HCT116 (cell line): ENCODE data around the gene LYRM1. TPM values are rescaled to one million over a fixed set of nuclear protein-coding genes. Genes with fewer than 3 reads are reported as not detected.

Source experiments
- ATAC-seq: fragments of 200-7000 bp; cut with Tn5 transposase; 2 replicates; pipeline ENCODE4 v1.9.1; 2020; ENCODE audit warnings: mild to moderate bottlenecking, moderate library complexity
- BruUV-seq: library from RNA; stranded (reverse); fragments of 400-500 nt; replicated peaks from 2 replicates; lab custom pipeline; 2021; lab: Mats Ljungman, UMichigan
- CTCF ChIA-PET: fragments of 300-600 bp; sonication (Branson Sonifier 250); formaldehyde crosslinking; loops from one replicate; lab custom pipeline; 2021; ENCODE audit warnings: antibody characterized with exemption; lab: Charles Lee
- POLR2A ChIA-PET: fragments of 300-600, 350-600 bp; sonication (Branson Sonifier 250); formaldehyde crosslinking; loops from one replicate; lab custom pipeline; 2021; ENCODE audit warnings: antibody characterized with exemption; lab: Charles Lee
- RAD21 ChIA-PET, 2 experiments: fragments of 300-600 bp; sonication (Branson Sonifier 250); formaldehyde crosslinking; loops; one replicate each; lab custom pipeline; 2023; ENCODE audit warnings: low total read pairs in 2 of 2; ENCODE audit not compliant: uncharacterized antibody in 2 of 2, unreplicated experiment in 2 of 2, low non-redundant PET in 1 of 2; lab: Charles Lee
- DNase-seq: peaks from one replicate; pipeline ENCODE4 v3.0.0-alpha.2; 2010; ENCODE audit warnings: low read depth, low spot score
- H2AFZ ChIP-seq: fragments of 200-600 bp; shearing (Covaris generic), sonication (generic); 2 replicates; pipeline ENCODE4 v1.6.1; 2017; ENCODE audit warnings: low read depth, mixed run types, mixed read lengths, antibody characterized with exemption, low read length; ENCODE audit not compliant: poor library complexity, severe bottlenecking
- H3K27ac ChIP-seq: 2 replicates; pipeline ENCODE4 v1.5.1; 2012; ENCODE audit warnings: low read depth, low read length
- H3K27me3 ChIP-seq: fragments of 200-600 bp; sonication (generic); 2 replicates; pipeline ENCODE4 v1.6.1; 2016; ENCODE audit warnings: mixed run types, low read length, mixed read lengths; ENCODE audit not compliant: insufficient read depth
- H3K36me3 ChIP-seq, 2 experiments: fragments of 200-500 bp in 1 of 2; fragments of 200-600 bp in 1 of 2; sonication (Bioruptor generic) in 1 of 2; sonication (generic) in 1 of 2; 2 replicates each; pipeline versions ENCODE4 v1.5.1 to v1.6.1; 2014 to 2016; ENCODE audit warnings: low read length in 2 of 2, inconsistent platforms in 1 of 2, mixed read lengths in 1 of 2, mixed run types in 1 of 2; ENCODE audit not compliant: insufficient read depth in 2 of 2, control insufficient read depth in 1 of 2
- H3K4me1 ChIP-seq, 2 experiments: fragments of 200-600 bp in 1 of 2; sonication (generic) in 1 of 2; 2 replicates each; pipeline versions ENCODE4 v1.5.1 to v1.6.1; 2012 to 2017; ENCODE audit warnings: low read length in 2 of 2, inconsistent platforms in 1 of 2, mild to moderate bottlenecking in 1 of 2, mixed read lengths in 1 of 2, mixed run types in 1 of 2, moderate library complexity in 1 of 2; ENCODE audit not compliant: insufficient read depth in 2 of 2, control insufficient read depth in 1 of 2
- H3K4me2 ChIP-seq: fragments of 200-600 bp; sonication (generic); 2 replicates; pipeline ENCODE4 v1.6.1; 2017; ENCODE audit warnings: mixed run types, low read length, mixed read lengths
- H3K4me3 ChIP-seq, 2 experiments: fragments of 200-600 bp in 1 of 2; sonication (generic) in 1 of 2; replicated peaks in 1 of 2; 2 replicates each; pipeline ENCODE4 v1.5.1; 2011 to 2016; ENCODE audit warnings: low read length in 2 of 2, control low read depth in 1 of 2, low read depth in 1 of 2, mild to moderate bottlenecking in 1 of 2, mixed read lengths in 1 of 2, mixed run types in 1 of 2
- H3K79me2 ChIP-seq: fragments of 200-600 bp; sonication (generic); 2 replicates; pipeline ENCODE4 v1.6.1; 2017; ENCODE audit warnings: mild to moderate bottlenecking, mixed run types, low read length, moderate library complexity, mixed read lengths; ENCODE audit not compliant: insufficient read depth
- H3K9ac ChIP-seq: fragments of 200-600 bp; sonication (generic); 2 replicates; pipeline ENCODE4 v1.6.1; 2016; ENCODE audit warnings: low read length, mixed read lengths
- H3K9me2 ChIP-seq: fragments of 200-600 bp; sonication (generic), shearing (Covaris generic); 2 replicates; pipeline ENCODE4 v1.6.1; 2017; ENCODE audit warnings: mixed run types, mild to moderate bottlenecking, moderate library complexity; ENCODE audit not compliant: insufficient read depth
- H3K9me3 ChIP-seq, 2 experiments: fragments of 200-500 bp in 1 of 2; fragments of 200-600 bp in 1 of 2; sonication (Bioruptor generic) in 1 of 2; sonication (generic) in 1 of 2; 2 replicates each; pipeline ENCODE4 v1.6.1; 2014 to 2017; ENCODE audit warnings: low read length in 2 of 2, mixed read lengths in 2 of 2, inconsistent platforms in 1 of 2, low read depth in 1 of 2, mild to moderate bottlenecking in 1 of 2, mixed run types in 1 of 2, moderate library complexity in 1 of 2; ENCODE audit not compliant: control insufficient read depth in 1 of 2, insufficient read depth in 1 of 2
- H4K20me1 ChIP-seq: fragments of 200-600 bp; sonication (generic), shearing (Covaris generic); 2 replicates; pipeline ENCODE4 v1.6.1; 2017; ENCODE audit warnings: mixed run types, mild to moderate bottlenecking, moderate library complexity; ENCODE audit not compliant: insufficient read depth
- CBX3 ChIP-seq: IDR thresholded peaks from 2 replicates; pipeline ENCODE4 v1.6.1; 2012; ENCODE audit warnings: low read depth
- CEBPB ChIP-seq: IDR thresholded peaks from 2 replicates; pipeline ENCODE4 v1.6.1; 2012; ENCODE audit warnings: low read depth
- FOSL1 ChIP-seq: IDR thresholded peaks from 2 replicates; pipeline ENCODE4 v1.6.1; 2012; ENCODE audit warnings: low read depth
- JUND ChIP-seq: IDR thresholded peaks from 2 replicates; pipeline ENCODE4 v1.6.1; 2012
- POLR2AphosphoS5 ChIP-seq: IDR thresholded peaks from 2 replicates; pipeline ENCODE4 v1.6.1; 2011; ENCODE audit warnings: mild to moderate bottlenecking, low read depth, low read length, moderate library complexity
- RAD21 ChIP-seq: IDR thresholded peaks from 2 replicates; pipeline ENCODE4 v1.6.1; 2012; ENCODE audit warnings: low read depth, mild to moderate bottlenecking
- REST ChIP-seq: IDR thresholded peaks from 2 replicates; pipeline ENCODE4 v1.6.1; 2012; ENCODE audit warnings: low read depth
- SIN3A ChIP-seq: IDR thresholded peaks from 2 replicates; pipeline ENCODE4 v1.6.1; 2012; ENCODE audit warnings: low read depth
- SP1 ChIP-seq: IDR thresholded peaks from 2 replicates; pipeline ENCODE4 v1.6.1; 2012; ENCODE audit warnings: low read depth
- SRF ChIP-seq: IDR thresholded peaks from 2 replicates; pipeline ENCODE4 v1.6.1; 2012; ENCODE audit warnings: low read depth
- intact Hi-C: fragments of 100-400 bp; cut with micrococcal nuclease; formaldehyde crosslinking; loops from 2 replicates; pipeline ENCODE4 v1.10.0; 2022
- total RNA-seq: library from RNA; stranded (reverse); gene quantifications from one replicate; pipeline ENCODE4 v1.2.1, GENCODE V29; 2021; ENCODE audit not compliant: unreplicated experiment
- TF ChIP-seq, protein P1 (sequence below): IDR thresholded peaks from 2 replicates; pipeline ENCODE4 v1.6.1; 2012

LYRM1 gene
- total RNA-seq, 1 experiment from 2014 or later = 26.7 TPM

GRCh38 chr16:20904507-20905081 lies 4.0 kb downstream of the LYRM1 start:
- ChIA-PET POLR2A (interaction anchor here (1.5 kb wide), 1 partner anchor 10 kb away, joined by 5 read pairs; no protein-coding TSS in a partner anchor), CTCF (no interaction called here), RAD21 (interaction anchor here (0.9 to 1.4 kb wide), 2 partner anchors 176 to 179 kb away, joined by 3 to 4 read pairs; no protein-coding TSS in a partner anchor)
- Histone ChIP-seq H3K9me2 (no peaks in the 10 kb centered on the region), H3K36me3 (no peaks in the 10 kb centered on the region), H3K4me3 (no peak overlapping the region), H3K9me3 (no peaks in the 10 kb centered on the region), H3K9ac (peak overlapping the region; percentile 34), H3K79me2 (peaks cover 23% of the 10 kb centered on the region), H3K4me2 (peak overlapping the region; percentile 63), H2AFZ (no peak overlapping the region), H3K27me3 (no peaks in the 10 kb centered on the region), H3K4me1 (peaks cover 56 to 74% of the 10 kb centered on the region in 2 experiments), H4K20me1 (no peaks in the 10 kb centered on the region), H3K27ac (peak overlapping the region; percentile 85)
- peak; percentile 25 for TF ChIP-seq RAD21
- TF ChIP-seq, protein P1, sequence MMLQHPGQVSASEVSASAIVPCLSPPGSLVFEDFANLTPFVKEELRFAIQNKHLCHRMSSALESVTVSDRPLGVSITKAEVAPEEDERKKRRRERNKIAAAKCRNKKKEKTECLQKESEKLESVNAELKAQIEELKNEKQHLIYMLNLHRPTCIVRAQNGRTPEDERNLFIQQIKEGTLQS = no peak
- TF ChIP-seq REST = no peak
- TF ChIP-seq FOSL1 = peak; percentile 44
- TF ChIP-seq POLR2AphosphoS5 = peak; percentile 68
- 0 out of 2 replicates have a peak, but pooled peaks have one; percentile 8 for TF ChIP-seq SRF
- TF ChIP-seq SIN3A = peak; percentile 71
- TF ChIP-seq JUND = peak; percentile 82
- TF ChIP-seq CEBPB = peak; percentile 70; the same call in 1 of the 2 replicates
- TF ChIP-seq SP1 = peak; percentile 89
- TF ChIP-seq CBX3 = no peak; the same call in 1 of the 2 replicates
- intact Hi-C loops = loop anchor here (5.0 to 10.0 kb wide), 3 partner anchors 37 to 400 kb away; no protein-coding TSS in a partner anchor
- ATAC-seq (peak; percentile 31), DNase-seq (peak; percentile 85)
- BruUV-seq = no TSS peak
